COR-L47 (cell line): ENCODE results near the gene FBXL17.
"Not testable (repeated sequence)": the region's sequence is repeated elsewhere in the genome, so short reads cannot be mapped to it uniquely, and the experiment has no call there.

Experiments
- DNase-seq: peaks from one replicate; lab custom pipeline; 2025; lab: John Stamatoyannopoulos, UW

Gene FBXL17

DNA sequence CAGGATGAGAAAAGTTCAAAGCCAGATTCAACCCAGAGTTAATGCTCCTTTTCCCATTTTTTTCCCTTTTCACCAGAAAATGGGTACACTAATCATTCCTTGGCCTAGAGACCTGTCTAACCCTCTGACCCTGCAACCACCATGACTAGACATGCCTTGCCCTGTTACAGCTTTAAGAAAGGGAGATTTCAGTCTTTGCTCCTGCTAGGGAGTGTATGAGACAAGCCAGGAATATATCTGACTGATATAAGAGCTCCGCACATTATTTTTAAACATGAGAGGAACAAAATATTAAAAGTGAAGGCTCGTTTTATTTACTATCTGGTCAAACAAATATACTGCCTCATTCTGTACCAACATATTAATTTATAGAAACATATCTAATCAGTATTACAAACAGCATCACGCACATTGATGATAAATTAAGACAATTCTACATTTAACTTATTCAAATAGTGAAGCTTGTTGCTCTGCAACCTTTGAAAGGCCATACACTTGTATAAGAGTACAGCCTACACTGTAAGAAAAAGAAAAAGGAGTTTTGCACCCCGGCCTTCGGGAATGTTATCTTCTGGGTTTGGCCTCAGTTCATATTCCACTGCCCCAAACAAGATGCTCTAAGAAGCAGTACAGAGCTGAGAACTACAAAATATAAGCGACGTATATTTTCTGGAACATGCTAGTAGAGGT is 132.7 kb downstream of the FBXL17 start:
- no peak for DNase-seq

DNA sequence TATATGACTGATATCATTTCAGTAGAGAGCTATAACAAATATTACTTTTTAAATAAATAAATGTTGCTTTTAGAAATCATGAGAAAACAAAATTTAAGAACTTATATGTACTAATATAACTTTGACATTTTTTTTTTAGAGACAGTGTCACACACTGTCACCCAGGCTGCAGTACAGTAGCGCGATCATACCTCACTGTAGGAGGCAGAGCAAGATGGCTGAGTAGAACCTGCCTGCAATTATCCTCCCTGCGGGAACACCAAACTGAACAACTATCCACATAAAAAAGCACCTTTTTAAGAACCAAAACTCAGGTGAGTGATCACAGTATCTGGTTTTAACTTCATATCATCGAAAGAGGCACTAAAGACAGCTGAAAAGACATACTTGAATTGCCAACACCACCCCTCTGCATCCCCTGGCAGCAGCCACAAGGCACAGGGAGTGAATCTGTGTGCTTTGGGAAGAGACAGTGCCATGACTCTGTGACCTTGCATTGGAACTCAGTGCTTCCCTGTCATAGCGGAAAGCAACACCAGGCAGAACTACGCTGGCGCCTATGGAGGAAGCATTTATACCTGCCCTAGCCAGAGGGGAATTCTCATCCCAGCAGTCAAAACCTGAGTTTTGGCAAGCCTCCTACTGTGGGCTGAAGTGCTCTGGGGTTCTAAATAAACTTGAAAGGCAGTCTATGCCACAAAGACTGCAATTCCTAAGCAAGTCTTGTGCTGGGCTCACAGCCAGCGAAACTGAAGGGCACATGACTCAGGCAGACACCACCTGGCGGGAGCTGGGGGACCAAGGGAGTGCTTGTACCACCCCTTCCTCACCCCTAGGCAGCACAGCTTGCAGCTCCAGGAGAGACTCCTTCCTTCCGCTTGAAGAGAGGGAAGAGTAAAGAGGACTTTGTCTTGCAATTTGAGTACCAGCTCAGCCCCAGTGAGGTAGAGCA is 142.7 kb downstream of the FBXL17 start:
- DNase-seq, result peak; percentile 4

DNA sequence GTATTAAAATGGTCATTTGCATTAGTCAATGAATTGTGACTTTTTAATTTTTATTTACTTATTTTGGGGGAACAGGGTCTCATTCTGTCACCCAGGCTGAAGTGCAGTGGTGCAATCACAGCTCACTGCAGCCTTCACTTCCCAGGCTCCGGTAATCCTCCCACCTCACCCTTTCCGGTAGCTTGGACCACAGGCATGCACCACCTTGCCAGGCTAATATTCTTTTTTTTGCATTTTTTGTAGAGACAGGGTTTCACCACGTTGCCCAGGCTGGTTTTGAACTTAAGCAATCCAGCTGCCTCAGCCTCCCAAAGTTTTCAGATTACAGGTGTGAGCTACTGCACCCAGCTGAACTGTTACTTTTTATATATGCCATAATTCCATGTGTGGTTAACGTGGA is 143.4 kb downstream of the FBXL17 start:
- no peak for DNase-seq

DNA sequence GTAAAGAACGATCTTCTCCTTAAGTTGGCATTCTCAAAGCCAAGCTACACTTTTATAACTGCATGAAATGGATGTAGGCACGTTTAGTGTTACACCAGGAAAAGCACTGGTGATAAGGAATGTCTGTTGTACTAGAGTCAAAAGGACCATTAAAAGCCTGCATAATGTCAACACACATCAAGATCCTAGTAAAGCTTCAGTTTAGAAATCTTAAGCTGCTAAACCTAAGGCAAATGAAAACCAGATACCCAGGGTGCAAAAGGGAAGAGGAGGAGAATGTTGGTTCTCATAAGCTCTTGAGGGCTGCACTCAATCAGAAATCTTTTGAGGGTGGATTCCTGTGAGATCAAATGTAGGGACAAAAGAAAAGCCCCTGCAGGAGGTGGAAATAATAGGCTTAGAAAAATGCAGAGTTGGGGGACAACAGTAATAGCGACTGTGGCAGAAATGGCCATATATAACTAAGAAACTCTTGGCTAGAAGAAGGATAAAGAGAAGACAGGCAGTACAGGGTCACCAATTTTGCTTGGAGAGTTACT is 148.2 kb downstream of the FBXL17 start:
- no peak for DNase-seq

DNA sequence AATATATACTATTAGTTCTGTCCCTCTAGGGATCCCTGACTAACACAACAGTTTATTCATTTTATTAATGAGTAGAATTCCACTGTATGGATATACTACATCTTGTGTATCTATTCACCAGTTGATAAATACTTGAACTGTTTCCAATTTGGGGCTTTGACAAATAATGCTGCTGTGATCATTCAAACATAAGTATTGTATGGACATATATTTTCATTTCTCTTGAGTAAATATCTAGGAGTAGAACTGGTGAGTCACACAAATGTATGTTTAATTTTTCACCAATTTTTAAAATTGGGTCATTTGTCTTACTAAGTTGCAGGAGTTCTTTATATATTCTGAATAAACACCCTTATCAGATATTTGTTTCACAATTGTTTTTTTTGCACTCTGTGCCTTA is 149.1 kb downstream of the FBXL17 start:
- DNase-seq, result no peak

DNA sequence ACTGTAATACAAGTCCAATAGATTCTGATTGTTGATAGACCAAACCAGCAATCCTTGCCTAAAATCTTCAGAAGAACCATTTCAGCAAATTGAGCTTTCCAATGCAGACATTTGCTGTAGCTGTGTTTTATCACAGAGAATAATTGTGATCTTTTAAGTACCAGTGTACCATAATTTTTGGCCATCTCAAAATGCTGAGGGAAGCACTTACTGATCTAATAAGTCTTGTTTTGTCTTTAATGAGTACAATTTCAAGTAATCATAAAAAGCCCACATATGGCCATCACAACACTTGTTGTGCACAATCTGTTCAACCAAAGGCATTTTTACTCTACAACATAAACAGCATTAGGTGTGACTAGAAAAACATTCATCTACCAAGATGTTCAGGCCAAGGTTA is 159.9 kb downstream of the FBXL17 start:
- DNase-seq, result no peak

DNA sequence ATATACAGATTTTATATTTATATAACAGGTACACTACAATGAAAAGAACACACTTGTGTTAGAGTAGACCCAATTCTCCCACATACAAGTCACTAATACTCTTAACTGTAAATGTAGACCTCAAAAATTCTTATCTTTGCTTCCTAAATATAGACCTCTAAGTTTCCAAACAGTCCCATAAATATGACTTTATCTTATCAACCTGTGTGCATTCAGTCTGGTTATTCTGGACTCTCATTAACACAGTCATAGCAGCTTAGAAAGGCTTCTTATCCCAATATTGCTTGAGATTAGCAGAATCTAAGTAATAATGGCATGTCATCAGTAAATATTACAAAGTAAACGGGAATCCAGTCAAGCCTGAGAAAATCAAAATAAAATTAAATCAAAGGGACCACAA is 161.1 kb downstream of the FBXL17 start:
- DNase-seq, result no peak

DNA sequence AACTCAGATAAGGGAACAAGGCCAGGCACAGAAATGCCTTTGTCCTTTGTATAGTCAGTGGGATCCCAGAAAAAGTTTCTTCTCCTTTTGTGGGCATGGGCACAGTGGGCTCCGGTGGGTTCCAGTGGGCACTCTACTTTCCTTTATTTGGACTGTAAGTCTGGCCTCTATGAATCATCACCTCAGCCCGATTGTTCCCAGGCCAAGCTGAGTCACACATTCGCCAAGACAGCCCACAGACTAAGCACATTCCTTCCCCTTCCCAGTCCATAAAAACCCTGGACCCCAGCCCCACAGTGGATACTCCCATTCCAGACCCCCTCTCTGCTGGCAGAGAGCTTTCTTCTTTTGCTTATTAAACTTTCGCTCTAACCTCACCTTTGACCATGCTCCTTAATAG is 165.0 kb downstream of the FBXL17 start:
- DNase-seq, result no peak

DNA sequence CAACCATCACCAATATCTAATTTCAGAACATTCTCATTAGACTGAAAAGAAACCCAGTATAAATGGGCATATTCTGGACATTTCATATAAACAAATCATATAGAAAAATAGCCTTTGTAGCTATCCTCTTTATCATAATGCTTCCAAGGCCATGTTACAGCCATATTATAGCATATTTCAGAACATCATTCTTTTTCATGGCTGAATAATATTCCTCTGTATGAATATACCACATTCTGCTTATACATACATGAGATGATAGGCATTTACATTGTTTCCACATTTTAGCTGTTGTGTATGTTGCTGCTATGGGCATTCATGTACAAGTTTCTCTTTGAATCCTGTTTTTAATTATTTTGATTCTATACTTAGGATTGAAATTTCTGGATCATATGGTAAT is 167.0 kb downstream of the FBXL17 start:
- DNase-seq, result no peak

DNA sequence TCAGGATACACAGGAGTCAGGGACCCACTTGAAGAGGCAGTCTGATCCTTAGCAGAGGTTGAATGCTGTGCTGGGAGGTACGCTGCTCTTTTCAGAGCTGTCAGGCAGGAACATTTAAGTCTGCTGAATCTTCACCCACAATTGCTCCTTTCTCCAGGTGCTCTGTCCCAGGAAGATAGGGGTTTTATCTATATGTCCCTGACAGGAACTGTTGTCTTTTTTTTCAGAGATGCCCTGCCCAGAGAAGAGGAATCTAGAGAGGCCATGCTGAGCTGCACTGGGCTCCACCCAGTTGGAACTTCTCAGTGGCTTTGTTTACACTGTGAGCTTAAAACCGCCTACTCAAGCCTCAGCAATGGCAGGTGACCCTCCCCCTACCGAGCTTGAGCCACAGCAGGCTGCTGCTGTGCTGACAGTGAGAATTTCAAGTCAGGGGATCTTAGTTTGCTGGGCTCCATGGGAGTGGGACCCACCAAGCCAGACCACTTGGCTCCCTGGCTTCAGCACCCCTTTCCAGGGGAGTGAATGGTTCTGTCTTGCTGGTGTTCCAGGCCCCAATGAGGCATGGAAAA is 169.0 kb downstream of the FBXL17 start:
- DNase-seq, result peak; percentile 51

DNA sequence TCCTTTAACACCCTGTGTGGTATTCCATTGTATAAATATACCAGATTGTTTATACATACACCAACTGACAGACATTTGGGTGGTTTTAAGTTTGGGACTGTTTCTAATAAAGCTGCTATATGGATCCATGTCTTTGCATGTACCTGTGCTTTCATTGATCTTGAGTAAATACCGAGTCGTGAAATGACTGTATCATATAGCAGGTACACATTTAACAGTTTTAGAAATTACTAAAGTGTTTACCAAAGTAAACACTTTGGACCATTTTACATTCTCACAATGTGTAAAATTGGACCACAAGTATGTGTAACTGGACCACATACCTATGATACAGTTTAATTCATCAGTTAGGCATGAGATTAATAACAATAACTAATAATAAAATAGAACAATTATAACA is 175.2 kb downstream of the FBXL17 start:
- DNase-seq, result no peak

DNA sequence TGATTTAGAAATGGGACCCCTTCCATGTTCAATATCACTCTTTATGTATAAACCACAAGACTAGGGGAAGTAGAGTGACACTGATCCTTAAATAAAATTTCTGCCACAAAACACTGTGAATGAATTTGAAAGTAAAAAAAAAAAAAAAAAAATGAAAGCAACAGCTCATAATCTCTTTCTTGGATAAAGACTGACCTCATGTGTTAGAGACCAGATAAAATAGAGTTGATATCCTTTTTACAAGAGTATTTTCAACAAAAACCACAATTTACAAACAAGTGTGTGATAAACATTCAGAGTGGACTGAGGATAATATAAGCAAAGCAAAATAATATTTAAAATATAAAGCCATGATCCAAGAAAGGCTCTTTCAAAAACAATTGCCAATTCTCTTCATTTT is 180.2 kb downstream of the FBXL17 start:
- DNase-seq, result no peak

DNA sequence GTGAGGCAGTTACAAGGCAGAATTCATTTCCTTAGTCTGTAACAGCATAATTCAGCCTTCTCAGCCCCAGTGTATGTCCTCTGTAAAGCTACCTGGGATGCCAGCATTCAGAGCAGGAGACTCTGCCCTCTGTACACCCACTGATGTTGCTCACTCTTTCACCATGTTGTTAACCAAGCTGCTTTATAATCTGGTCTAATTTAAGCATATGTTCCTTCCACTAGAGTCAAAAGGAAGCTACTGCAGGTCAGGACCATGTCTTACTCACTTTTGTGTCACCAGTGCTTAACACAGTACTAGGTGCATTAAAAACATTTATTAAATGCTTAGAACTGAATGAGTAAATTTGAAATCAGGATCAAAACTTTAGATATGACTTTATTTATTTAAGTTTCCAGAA is 185.6 kb downstream of the FBXL17 start:
- DNase-seq, result no peak

DNA sequence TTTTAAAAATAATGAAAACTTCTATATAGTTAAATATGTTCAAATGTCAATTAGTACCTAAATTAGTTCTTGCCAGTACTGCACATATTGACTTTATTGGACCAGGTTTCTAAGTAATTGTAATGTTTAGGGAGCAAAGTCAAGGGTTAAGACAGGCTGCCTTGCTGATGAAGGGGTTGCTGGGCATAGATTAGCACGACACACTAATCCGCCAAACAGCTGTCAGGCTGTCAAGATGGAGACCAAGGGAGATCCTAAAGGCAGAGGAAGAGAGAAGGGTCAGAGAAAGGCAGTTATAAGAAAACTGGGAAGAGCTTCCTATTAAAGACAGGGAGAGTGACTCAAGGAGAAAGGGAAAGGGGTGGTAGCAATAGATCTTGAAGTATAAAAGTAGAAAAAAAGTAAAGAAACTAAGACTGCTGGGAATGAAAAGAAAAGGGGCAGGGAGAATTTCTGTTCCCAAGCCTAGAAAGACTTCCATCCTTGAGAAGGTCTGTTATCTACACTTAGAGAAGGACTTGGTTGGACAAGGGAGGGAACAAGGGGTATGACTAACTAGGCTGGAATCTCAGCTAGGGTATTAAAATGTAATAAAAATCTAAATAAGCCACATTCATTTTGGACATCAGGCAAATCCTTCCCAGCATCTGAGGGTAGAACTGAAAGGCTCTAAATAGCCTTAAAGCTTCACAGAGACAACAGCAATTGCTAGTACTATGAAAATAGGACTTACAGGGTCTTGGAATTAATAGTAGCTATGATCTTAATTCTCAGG is 188.7 kb downstream of the FBXL17 start:
- DNase-seq, result no peak

DNA sequence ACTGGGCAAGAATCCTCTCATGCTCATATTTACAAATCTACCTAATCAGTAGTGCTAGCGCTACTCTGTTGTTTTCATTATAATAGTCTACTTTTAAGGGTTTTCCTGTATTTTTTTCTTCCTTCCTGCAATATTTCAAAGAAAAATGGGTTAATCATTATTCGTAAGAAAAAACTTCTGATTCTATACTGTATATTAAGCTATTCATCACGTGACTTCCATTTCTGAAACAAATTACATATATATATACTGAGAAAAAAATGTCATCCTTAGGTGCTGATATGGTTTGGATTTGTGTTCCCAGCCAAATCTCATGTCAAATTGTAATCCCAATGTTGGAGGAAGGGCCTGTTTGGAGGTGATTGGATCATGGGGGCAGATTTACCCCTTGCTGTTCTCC is 197.0 kb downstream of the FBXL17 start:
- DNase-seq, result no peak

DNA sequence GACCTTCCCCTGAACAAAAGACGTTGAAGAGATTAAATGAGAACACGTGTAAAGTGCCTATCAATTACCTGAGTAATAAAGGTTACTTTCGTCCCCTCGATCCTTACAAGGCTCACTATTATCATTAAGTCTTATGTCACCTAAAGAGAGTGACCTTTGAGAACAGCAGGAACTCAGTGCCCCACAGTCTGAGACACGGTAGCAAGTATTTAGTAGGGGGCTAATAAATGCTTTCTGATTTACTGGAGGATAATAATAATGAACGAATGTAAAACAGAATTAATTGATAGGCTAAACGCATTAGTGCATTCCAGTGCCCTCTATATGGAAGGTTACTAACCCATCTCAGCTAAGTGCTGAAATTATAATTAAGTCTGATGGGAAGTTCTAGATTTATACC is 199.9 kb downstream of the FBXL17 start:
- DNase-seq, result no peak

DNA sequence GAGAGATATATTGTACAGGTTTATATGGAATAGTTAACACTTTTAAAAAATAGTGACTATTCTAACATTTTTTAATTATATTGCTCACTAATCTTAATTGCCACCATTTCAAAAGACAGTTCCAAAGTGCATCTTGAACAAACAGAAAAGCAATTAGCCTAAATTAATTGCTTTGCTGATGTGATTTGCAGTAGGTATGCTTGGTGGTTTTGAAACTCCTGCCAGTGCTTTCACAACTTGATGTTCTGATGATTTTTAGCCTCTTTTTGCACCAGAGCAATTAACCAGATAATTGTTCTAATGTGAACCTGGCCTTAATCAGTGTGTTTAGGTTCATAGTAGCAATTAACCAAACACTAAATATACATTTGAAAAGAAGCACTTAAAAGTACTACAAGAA is 207.6 kb downstream of the FBXL17 start:
- no peak for DNase-seq

DNA sequence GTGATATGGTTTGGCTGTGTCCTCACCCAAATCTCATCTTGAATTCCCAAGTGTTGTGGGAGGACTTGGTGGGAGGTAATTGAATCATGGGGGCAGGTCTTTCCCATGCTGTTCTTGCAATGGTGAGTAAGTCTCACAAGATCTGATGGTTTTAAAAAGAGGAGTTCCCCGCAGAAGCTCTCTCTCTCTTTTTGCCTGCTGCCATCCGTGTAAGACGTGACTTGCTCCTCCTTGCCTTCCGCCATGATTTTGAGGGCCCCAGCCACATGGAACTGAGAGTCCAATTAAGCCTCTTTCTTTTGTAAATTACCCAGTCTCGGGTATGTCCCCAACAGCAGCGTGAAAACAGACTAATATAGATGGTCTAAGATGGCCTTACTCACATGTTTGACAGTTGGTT is 210.1 kb downstream of the FBXL17 start:
- no peak for DNase-seq

DNA sequence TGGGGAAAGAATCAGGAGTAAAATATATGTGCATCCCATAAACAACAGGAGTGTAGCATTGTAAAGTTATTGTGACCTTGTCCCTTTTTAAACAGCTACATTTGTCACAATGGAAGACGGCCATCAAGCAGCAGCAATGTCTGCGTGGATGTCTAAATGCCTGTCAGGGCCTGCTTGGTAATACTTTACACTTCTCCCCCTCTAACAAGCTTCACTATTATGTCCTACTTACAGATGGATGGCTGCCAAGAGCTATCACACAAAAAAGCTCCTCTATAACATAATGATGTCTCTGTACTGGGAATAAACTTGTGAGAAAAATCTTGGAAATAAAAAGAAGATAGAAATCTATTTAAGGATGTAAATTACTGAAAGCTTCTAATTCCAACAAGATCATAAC is 213.0 kb downstream of the FBXL17 start:
- DNase-seq, result peak; percentile 23

DNA sequence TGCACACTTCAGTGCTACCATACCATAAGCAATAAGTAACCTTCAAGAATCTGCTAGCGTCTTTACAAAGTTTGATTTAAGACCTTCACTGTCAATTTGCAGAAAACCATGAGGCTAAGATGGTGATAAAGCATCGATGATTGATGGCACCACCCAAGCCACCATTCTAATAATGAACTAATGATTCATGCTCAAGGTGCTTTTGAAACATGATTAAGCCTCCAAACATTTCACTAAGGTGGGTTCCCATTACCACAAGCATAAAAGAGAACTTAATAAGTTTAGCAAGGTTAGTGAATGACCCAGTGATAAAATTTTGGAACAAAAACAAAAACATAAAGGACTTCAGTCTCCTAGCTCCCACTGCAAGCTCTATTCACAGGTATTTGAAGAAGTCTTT is 214.7 kb downstream of the FBXL17 start:
- DNase-seq, result no peak

DNA sequence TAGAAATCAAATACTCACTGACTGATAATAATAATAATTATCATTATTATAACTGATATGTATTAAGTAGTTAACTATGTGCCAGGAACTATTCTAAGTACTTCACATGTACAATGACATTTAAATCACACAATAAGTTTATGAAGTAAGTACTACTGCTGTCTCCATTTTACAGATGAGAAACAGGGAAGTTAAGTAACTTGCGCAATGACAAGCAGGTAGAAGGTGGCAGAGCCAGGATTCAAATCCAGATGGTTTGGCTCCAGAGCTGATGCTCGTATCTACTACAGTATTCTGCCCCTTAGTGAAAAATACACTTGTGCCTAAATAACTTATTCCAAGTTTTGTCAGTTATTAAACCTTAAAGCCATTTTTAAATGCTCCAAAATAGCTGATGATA is 217.3 kb downstream of the FBXL17 start:
- no peak for DNase-seq

DNA sequence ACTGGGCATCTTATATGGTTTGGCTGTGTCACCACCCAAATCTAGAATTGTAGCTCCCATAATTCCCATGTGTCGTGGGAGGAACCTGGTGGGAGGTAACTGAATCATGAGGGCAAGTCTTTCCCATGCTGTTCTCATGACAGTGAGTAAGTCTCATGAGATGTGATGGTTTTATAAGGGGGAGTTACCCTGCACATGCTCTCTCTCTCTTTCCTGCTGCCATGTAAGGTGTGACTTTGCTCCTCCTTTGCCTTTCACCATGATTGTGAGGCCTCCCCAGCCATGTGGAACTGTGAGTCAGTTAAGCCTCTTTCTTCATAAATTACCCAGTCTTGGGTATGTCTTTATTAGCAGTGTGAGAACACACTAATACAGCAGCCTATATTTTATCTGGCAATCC is 229.0 kb downstream of the FBXL17 start:
- DNase-seq, result not testable (repeated sequence)
